ENCODE data around the gene RPP40. TPM values are rescaled to one million over a fixed set of nuclear protein-coding genes. Genes with fewer than 3 reads are reported as not detected.

Gene RPP40
- total RNA-seq, 1 experiment from 2014 or later: 15.9 TPM

DNA sequence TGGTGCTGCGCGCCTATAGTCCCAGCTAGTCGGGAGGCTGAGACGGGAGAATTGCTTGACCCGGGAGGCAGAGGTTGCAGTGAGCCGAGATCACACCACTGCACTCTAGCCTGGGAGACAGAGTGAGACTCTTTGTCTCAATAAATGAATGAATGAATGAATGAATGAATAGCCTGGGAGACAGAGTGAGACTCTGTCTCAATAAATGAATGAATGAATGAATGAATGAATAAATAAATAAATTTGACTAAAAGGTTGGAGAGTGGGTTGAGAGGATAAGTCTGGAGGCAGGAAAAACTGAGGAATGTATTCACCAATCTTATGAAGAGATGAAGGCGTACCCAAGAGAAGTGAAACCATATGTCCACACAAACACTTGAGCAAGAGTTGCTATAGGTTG is 24.5 kb upstream of the RPP40 start:
- intact Hi-C loops (cut with micrococcal nuclease): no loop called here
- no peak overlapping the region for H3K4me3 ChIP-seq (replicated peaks in 1 of 2; ENCODE audit: low read depth in 1 of 2, low read length in 2 of 2)
- POLR2A ChIA-PET: no interaction called here
- H3K27ac ChIP-seq (ENCODE audit: low read depth, low read length): no peak overlapping the region
- no peaks in the 10 kb centered on the region for H3K27me3 ChIP-seq (ENCODE audit: insufficient read depth, low read length)
- no peaks in the 10 kb centered on the region for H3K79me2 ChIP-seq (ENCODE audit: insufficient read depth, low read length)
- H3K4me2 ChIP-seq (ENCODE audit: low read length): no peak overlapping the region
- H3K9ac ChIP-seq (ENCODE audit: low read length): no peak overlapping the region
- no peaks in the 10 kb centered on the region for H4K20me1 ChIP-seq (ENCODE audit: insufficient read depth)
- no peak for DNase-seq (ENCODE audit: low read depth, low spot score)
- no peak overlapping the region for H2AFZ ChIP-seq (ENCODE audit: low read depth, low read length, poor library complexity, severe bottlenecking)
- H3K4me1 ChIP-seq (ENCODE audit: control insufficient read depth in 1 of 2, insufficient read depth in 2 of 2, low read length in 2 of 2): peaks cover 6 to 28% of the 10 kb centered on the region in 2 experiments; a peak in 3 of 4 replicates
- CTCF ChIA-PET: no interaction called here
- H3K9me3 ChIP-seq (ENCODE audit: control insufficient read depth in 1 of 2, insufficient read depth in 1 of 2, low read depth in 1 of 2, low read length in 2 of 2): no peaks in the 10 kb centered on the region
- TF ChIP-seq CBX3 (IDR thresholded peaks at IDR 0.05; ENCODE audit: low read depth): no peak
- TF ChIP-seq, protein P1, sequence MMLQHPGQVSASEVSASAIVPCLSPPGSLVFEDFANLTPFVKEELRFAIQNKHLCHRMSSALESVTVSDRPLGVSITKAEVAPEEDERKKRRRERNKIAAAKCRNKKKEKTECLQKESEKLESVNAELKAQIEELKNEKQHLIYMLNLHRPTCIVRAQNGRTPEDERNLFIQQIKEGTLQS (IDR thresholded peaks at IDR 0.05): no peak
- TF ChIP-seq CEBPB (IDR thresholded peaks at IDR 0.05; ENCODE audit: low read depth): no peak
- TF ChIP-seq, protein P2, sequence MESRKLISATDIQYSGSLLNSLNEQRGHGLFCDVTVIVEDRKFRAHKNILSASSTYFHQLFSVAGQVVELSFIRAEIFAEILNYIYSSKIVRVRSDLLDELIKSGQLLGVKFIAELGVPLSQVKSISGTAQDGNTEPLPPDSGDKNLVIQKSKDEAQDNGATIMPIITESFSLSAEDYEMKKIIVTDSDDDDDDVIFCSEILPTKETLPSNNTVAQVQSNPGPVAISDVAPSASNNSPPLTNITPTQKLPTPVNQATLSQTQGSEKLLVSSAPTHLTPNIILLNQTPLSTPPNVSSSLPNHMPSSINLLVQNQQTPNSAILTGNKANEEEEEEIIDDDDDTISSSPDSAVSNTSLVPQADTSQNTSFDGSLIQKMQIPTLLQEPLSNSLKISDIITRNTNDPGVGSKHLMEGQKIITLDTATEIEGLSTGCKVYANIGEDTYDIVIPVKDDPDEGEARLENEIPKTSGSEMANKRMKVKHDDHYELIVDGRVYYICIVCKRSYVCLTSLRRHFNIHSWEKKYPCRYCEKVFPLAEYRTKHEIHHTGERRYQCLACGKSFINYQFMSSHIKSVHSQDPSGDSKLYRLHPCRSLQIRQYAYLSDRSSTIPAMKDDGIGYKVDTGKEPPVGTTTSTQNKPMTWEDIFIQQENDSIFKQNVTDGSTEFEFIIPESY (IDR thresholded peaks at IDR 0.05; ENCODE audit: extremely low read depth, insufficient replicate concordance, low read length): no peak
- no peak for TF ChIP-seq EZH2phosphoT487 (IDR thresholded peaks at IDR 0.05; ENCODE audit: borderline replicate concordance)
- TF ChIP-seq RAD21 (IDR thresholded peaks at IDR 0.05; ENCODE audit: low read depth): no peak
- TF ChIP-seq, protein P3, sequence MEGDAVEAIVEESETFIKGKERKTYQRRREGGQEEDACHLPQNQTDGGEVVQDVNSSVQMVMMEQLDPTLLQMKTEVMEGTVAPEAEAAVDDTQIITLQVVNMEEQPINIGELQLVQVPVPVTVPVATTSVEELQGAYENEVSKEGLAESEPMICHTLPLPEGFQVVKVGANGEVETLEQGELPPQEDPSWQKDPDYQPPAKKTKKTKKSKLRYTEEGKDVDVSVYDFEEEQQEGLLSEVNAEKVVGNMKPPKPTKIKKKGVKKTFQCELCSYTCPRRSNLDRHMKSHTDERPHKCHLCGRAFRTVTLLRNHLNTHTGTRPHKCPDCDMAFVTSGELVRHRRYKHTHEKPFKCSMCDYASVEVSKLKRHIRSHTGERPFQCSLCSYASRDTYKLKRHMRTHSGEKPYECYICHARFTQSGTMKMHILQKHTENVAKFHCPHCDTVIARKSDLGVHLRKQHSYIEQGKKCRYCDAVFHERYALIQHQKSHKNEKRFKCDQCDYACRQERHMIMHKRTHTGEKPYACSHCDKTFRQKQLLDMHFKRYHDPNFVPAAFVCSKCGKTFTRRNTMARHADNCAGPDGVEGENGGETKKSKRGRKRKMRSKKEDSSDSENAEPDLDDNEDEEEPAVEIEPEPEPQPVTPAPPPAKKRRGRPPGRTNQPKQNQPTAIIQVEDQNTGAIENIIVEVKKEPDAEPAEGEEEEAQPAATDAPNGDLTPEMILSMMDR (IDR thresholded peaks at IDR 0.05 in 2 of 3, conservative IDR thresholded peaks at IDR 0.05 in 1 of 3; ENCODE audit: borderline replicate concordance in 1 of 3, insufficient read depth in 1 of 3, low read depth in 2 of 3, low read length in 2 of 3): no peak
- TF ChIP-seq TCF7L2 (IDR thresholded peaks at IDR 0.05; ENCODE audit: borderline replicate concordance, extremely low read depth, insufficient read depth, insufficient read length): no peak
- no peak for TF ChIP-seq ZFX (IDR thresholded peaks at IDR 0.05)
- TF ChIP-seq YY1 (IDR thresholded peaks at IDR 0.05; ENCODE audit: extremely low read depth, insufficient replicate concordance, low read depth, low read length): no peak
- TF ChIP-seq EZH2 (IDR thresholded peaks at IDR 0.05): no peak
- TF ChIP-seq POLR2AphosphoS5 (IDR thresholded peaks at IDR 0.05; ENCODE audit: low read depth, low read length): no peak
- TF ChIP-seq, protein P4, sequence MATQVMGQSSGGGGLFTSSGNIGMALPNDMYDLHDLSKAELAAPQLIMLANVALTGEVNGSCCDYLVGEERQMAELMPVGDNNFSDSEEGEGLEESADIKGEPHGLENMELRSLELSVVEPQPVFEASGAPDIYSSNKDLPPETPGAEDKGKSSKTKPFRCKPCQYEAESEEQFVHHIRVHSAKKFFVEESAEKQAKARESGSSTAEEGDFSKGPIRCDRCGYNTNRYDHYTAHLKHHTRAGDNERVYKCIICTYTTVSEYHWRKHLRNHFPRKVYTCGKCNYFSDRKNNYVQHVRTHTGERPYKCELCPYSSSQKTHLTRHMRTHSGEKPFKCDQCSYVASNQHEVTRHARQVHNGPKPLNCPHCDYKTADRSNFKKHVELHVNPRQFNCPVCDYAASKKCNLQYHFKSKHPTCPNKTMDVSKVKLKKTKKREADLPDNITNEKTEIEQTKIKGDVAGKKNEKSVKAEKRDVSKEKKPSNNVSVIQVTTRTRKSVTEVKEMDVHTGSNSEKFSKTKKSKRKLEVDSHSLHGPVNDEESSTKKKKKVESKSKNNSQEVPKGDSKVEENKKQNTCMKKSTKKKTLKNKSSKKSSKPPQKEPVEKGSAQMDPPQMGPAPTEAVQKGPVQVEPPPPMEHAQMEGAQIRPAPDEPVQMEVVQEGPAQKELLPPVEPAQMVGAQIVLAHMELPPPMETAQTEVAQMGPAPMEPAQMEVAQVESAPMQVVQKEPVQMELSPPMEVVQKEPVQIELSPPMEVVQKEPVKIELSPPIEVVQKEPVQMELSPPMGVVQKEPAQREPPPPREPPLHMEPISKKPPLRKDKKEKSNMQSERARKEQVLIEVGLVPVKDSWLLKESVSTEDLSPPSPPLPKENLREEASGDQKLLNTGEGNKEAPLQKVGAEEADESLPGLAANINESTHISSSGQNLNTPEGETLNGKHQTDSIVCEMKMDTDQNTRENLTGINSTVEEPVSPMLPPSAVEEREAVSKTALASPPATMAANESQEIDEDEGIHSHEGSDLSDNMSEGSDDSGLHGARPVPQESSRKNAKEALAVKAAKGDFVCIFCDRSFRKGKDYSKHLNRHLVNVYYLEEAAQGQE (IDR thresholded peaks at IDR 0.05; ENCODE audit: low read depth): no peak
- TF ChIP-seq EGR1 (IDR thresholded peaks at IDR 0.05; ENCODE audit: low read depth): no peak
- TF ChIP-seq, protein P5, sequence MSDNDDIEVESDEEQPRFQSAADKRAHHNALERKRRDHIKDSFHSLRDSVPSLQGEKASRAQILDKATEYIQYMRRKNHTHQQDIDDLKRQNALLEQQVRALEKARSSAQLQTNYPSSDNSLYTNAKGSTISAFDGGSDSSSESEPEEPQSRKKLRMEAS (IDR thresholded peaks at IDR 0.05): no peak
- H3K36me3 ChIP-seq (ENCODE audit: control insufficient read depth in 1 of 2, insufficient read depth in 2 of 2, low read length in 2 of 2): no peaks in the 10 kb centered on the region
- H3K9me2 ChIP-seq (ENCODE audit: insufficient read depth): no peaks in the 10 kb centered on the region
- RAD21 ChIA-PET (ENCODE audit: low non-redundant PET in 1 of 2, low total read pairs in 2 of 2, uncharacterized antibody in 2 of 2, unreplicated experiment in 2 of 2): no interaction called here
- ATAC-seq: no peak
- BruUV-seq (replicated peaks): no TSS peak
